ENCODE measurements around the gene KISS1. TPM values are rescaled to one million over a fixed set of nuclear protein-coding genes. Genes with fewer than 3 reads are reported as not detected.

KISS1 gene
- total RNA-seq, result 0.33 TPM in 1 of 2 replicates, not detected in the other

GRCh38 chr1:204196068-204196795 is at the start of gene KISS1:
KISS1 (minus strand) TSS chr1:204196491; CDS start chr1:204192876, 3,615 bp downstream.

GRCh38 chr1:204213668-204214662 is 17.7 kb upstream of the KISS1 start, which contains the start of gene GOLT1A:
GOLT1A (minus strand) TSS chr1:204213988; CDS start chr1:204213906, 82 bp downstream.

GRCh38 chr1:204166219-204166618 is 30.1 kb downstream of the KISS1 start, which contains the start of gene REN:
REN (minus strand) TSS chr1:204166337; CDS start chr1:204166293, 44 bp downstream.

GRCh38 chr1:204151552-204152309 is 44.6 kb downstream of the KISS1 start, which contains the start of gene ETNK2:
ETNK2 (minus strand) TSS chr1:204152044; CDS start chr1:204151852, 192 bp downstream.

Other genes with a start within 250 kb of the KISS1 start
- gene SOX13, start 123.4 kb downstream of the KISS1 start, total RNA-seq, result 5.4 and 6.5 TPM in 2 replicates
- gene ETNK2, start 44.4 kb downstream of the KISS1 start, total RNA-seq, result 8.9 and 9.6 TPM in 2 replicates
- 0.11 TPM in 1 of 2 replicates, not detected in the other for gene REN, start 30.2 kb downstream of the KISS1 start, total RNA-seq
- gene GOLT1A, start 17.5 kb upstream of the KISS1 start, total RNA-seq, result not detected in 2 replicates
- under 0.01 and 0.43 TPM in 2 replicates for gene PLEKHA6, start 163.4 kb upstream of the KISS1 start, total RNA-seq
- gene PPP1R15B, start 215.3 kb upstream of the KISS1 start, total RNA-seq, result 22.2 and 24.0 TPM in 2 replicates